H9 (cell line): Measurements from ENCODE around the gene IL11RA. TPM values are rescaled to one million over a fixed set of nuclear protein-coding genes. Genes with fewer than 3 reads are reported as not detected.

Source experiments
- DNase-seq: peaks from one replicate; pipeline ENCODE4 v3.0.0-alpha.2; 2017
- H2AFZ ChIP-seq: one replicate; pipeline ENCODE4 v1.6.1; 2013; ENCODE audit warnings: mild to moderate bottlenecking, low read length, control low read depth, moderate library complexity
- H2AK5ac ChIP-seq: 2 replicates; pipeline ENCODE4 v1.6.1; 2013; ENCODE audit warnings: low read length, control low read depth, mixed read lengths; ENCODE audit not compliant: insufficient read length
- H2BK120ac ChIP-seq: one replicate; pipeline ENCODE4 v1.6.1; 2013; ENCODE audit warnings: low read depth, mild to moderate bottlenecking, low read length, control low read depth, inconsistent platforms; ENCODE audit not compliant: poor library complexity, severe bottlenecking
- H2BK12ac ChIP-seq: 2 replicates; pipeline ENCODE4 v1.6.1; 2013; ENCODE audit warnings: low read length, control low read depth, mixed read lengths, low read depth; ENCODE audit not compliant: insufficient read length
- H2BK15ac ChIP-seq: 2 replicates; pipeline ENCODE4 v1.6.1; 2013; ENCODE audit warnings: low read depth, low read length, control low read depth
- H2BK20ac ChIP-seq: one replicate; pipeline ENCODE4 v1.6.1; 2013; ENCODE audit warnings: low read depth, mild to moderate bottlenecking, low read length, control low read depth, inconsistent platforms; ENCODE audit not compliant: poor library complexity, severe bottlenecking
- H2BK5ac ChIP-seq: 2 replicates; pipeline ENCODE4 v1.6.1; 2013; ENCODE audit warnings: low read length, control low read depth, mixed read lengths; ENCODE audit not compliant: insufficient read length
- H3K14ac ChIP-seq: 2 replicates; pipeline ENCODE4 v1.6.1; 2013; ENCODE audit warnings: low read length, control low read depth; ENCODE audit not compliant: insufficient read depth
- H3K18ac ChIP-seq: 2 replicates; pipeline ENCODE4 v1.6.1; 2013; ENCODE audit warnings: low read depth, mild to moderate bottlenecking, mixed read lengths, low read length, control low read depth; ENCODE audit not compliant: insufficient read length
- H3K23ac ChIP-seq: 2 replicates; pipeline ENCODE4 v1.6.1; 2013; ENCODE audit warnings: low read length, control low read depth, mixed read lengths, low read depth; ENCODE audit not compliant: insufficient read length
- H3K23me2 ChIP-seq: 2 replicates; pipeline ENCODE4 v1.6.1; 2013; ENCODE audit warnings: low read depth, mild to moderate bottlenecking, mixed read lengths, low read length, control low read depth; ENCODE audit not compliant: insufficient read length, poor library complexity, severe bottlenecking
- H3K27ac ChIP-seq: 2 replicates; pipeline ENCODE4 v1.5.1; 2013; ENCODE audit warnings: low read length, control low read depth, mixed read lengths, low read depth; ENCODE audit not compliant: insufficient read length
- H3K27me3 ChIP-seq: 2 replicates; pipeline ENCODE4 v1.6.1; 2013; ENCODE audit warnings: low read length, control low read depth, inconsistent platforms; ENCODE audit not compliant: insufficient read depth
- H3K4ac ChIP-seq: 2 replicates; pipeline ENCODE4 v1.6.1; 2013; ENCODE audit warnings: low read depth, mild to moderate bottlenecking, control low read depth, inconsistent platforms, low read length, moderate library complexity
- H3K4me1 ChIP-seq: 2 replicates; pipeline ENCODE4 v1.6.1; 2013; ENCODE audit warnings: low read length, control low read depth, inconsistent platforms; ENCODE audit not compliant: insufficient read depth
- H3K4me2 ChIP-seq: 2 replicates; pipeline ENCODE4 v1.6.1; 2013; ENCODE audit warnings: low read length, control low read depth, mixed read lengths; ENCODE audit not compliant: insufficient read length, insufficient read depth
- H3K56ac ChIP-seq: 2 replicates; pipeline ENCODE4 v1.6.1; 2013; ENCODE audit warnings: low read depth, mild to moderate bottlenecking, mixed read lengths, low read length, control low read depth; ENCODE audit not compliant: insufficient read length
- H3K79me1 ChIP-seq: 2 replicates; pipeline ENCODE4 v1.6.1; 2013; ENCODE audit warnings: low read depth, mild to moderate bottlenecking, moderate library complexity, low read length, control low read depth, inconsistent platforms; ENCODE audit not compliant: insufficient read depth, poor library complexity, severe bottlenecking
- H3K79me2 ChIP-seq: 2 replicates; pipeline ENCODE4 v1.6.1; 2013; ENCODE audit warnings: low read length, control low read depth, inconsistent platforms; ENCODE audit not compliant: insufficient read depth
- H3K9ac ChIP-seq: 2 replicates; pipeline ENCODE4 v1.6.1; 2013; ENCODE audit warnings: low read length, control low read depth, mixed read lengths; ENCODE audit not compliant: insufficient read length; ENCODE audit errors: extremely low read depth
- H3K9me3 ChIP-seq: one replicate; pipeline ENCODE4 v1.6.1; 2013; ENCODE audit warnings: low read depth, low read length, inconsistent platforms; ENCODE audit not compliant: control insufficient read depth
- H3T11ph ChIP-seq: one replicate; pipeline ENCODE4 v1.6.1; 2013; ENCODE audit warnings: mild to moderate bottlenecking, low read length, control low read depth, inconsistent platforms
- H4K20me1 ChIP-seq: one replicate; pipeline ENCODE4 v1.6.1; 2013; ENCODE audit not compliant: control insufficient read depth, insufficient read length, insufficient read depth
- H4K5ac ChIP-seq: 2 replicates; pipeline ENCODE4 v1.6.1; 2013; ENCODE audit warnings: low read depth, mild to moderate bottlenecking, mixed read lengths, low read length, control low read depth; ENCODE audit not compliant: insufficient read length
- H4K8ac ChIP-seq: replicated peaks from 2 replicates; pipeline ENCODE4 v1.6.1; 2013; ENCODE audit warnings: low read length, control low read depth, mixed read lengths, low read depth; ENCODE audit not compliant: insufficient read length
- H4K91ac ChIP-seq: 2 replicates; pipeline ENCODE4 v1.6.1; 2013; ENCODE audit warnings: low read depth, mild to moderate bottlenecking, moderate library complexity, mixed read lengths, low read length, control low read depth; ENCODE audit not compliant: insufficient read length
- H3K27ac Mint-ChIP-seq, 3 experiments: 2 replicates in 2 of 3; 3 replicates in 1 of 3; pipeline ENCODE4 v1.8.0; 2020 to 2021; ENCODE audit warnings: mixed read lengths in 3 of 3, mild to moderate bottlenecking in 1 of 3, moderate library complexity in 1 of 3
- H3K27me3 Mint-ChIP-seq: 2 replicates; pipeline ENCODE4 v1.8.0; 2021; ENCODE audit warnings: low read depth, mild to moderate bottlenecking, moderate library complexity, mixed read lengths
- H3K36me3 Mint-ChIP-seq, 3 experiments: 2 replicates in 2 of 3; 3 replicates in 1 of 3; pipeline ENCODE4 v1.8.0; 2020 to 2021; ENCODE audit warnings: low read depth in 3 of 3, mixed read lengths in 3 of 3; ENCODE audit not compliant: insufficient read depth in 1 of 3
- H3K4me1 Mint-ChIP-seq, 2 experiments: 2 replicates each; pipeline ENCODE4 v1.8.0; 2020; ENCODE audit warnings: mixed read lengths in 2 of 2
- H3K4me3 Mint-ChIP-seq, 2 experiments: 2 replicates in 1 of 2; 3 replicates in 1 of 2; pipeline ENCODE4 v1.8.0; 2020 to 2021; ENCODE audit warnings: mild to moderate bottlenecking in 2 of 2, mixed read lengths in 2 of 2, moderate library complexity in 1 of 2
- H3K9me3 Mint-ChIP-seq, 2 experiments: 2 replicates in 1 of 2; 3 replicates in 1 of 2; pipeline ENCODE4 v1.8.0; 2020; ENCODE audit warnings: mild to moderate bottlenecking in 2 of 2, mixed read lengths in 2 of 2, moderate library complexity in 1 of 2
- CTCF ChIP-seq: fragments of 200-600 bp; sonication (generic); conservative IDR thresholded peaks from 3 replicates; pipeline ENCODE4 v1.8.0; 2021; ENCODE audit warnings: antibody characterized with exemption, mild to moderate bottlenecking
- WGBS: extraction: QIAGEN DNeasy Blood & Tissue Kit; methylation state at CpG from one replicate; pipeline ENCODE4 v1.1.7; 2013; ENCODE audit warnings: missing lambda C conversion rate, low lambda C conversion rate, mixed read lengths; ENCODE audit not compliant: insufficient read length; ENCODE audit errors: extremely low coverage; 5-methylcytosine and 5-hydroxymethylcytosine counted together
- total RNA-seq: library from RNA; stranded (reverse); gene quantifications from 2 replicates; pipeline ENCODE4 v1.2.1, GENCODE V29; 2021

The IL11RA gene
- total RNA-seq, 1 experiment from 2014 or later = 8.7 TPM

GRCh38 chr9:34624475-34625185, 27.4 kb upstream of the IL11RA start:
- Mint-ChIP-seq H3K27ac (no peak overlapping the region), H3K36me3 (no peaks in the 10 kb centered on the region; a peak in 2 of 7 replicates), H3K27me3 (peaks cover 67% of the 10 kb centered on the region), H3K4me1 (peaks cover 17 to 34% of the 10 kb centered on the region in 2 experiments), H3K4me3 (no peak overlapping the region), H3K9me3 (peaks cover 0 to 6% of the 10 kb centered on the region in 2 experiments; a peak in 2 of 5 replicates)
- Histone ChIP-seq H3K27me3 (peaks cover 43% of the 10 kb centered on the region), H2BK120ac (no peak overlapping the region), H2BK20ac (no peak overlapping the region), H3K9ac (no peak overlapping the region), H3T11ph (no peak overlapping the region), H2AFZ (no peak overlapping the region), H3K79me2 (no peaks in the 10 kb centered on the region), H2BK15ac (no peak overlapping the region), H3K23ac (no peak overlapping the region), H2BK5ac (no peak overlapping the region), H3K27ac (no peak overlapping the region), H4K8ac (no peak overlapping the region), H3K4me1 (0 out of 2 replicates have a peak, but pooled peaks cover 3% of the 10 kb centered on the region), H4K5ac (no peak overlapping the region), H4K91ac (no peak overlapping the region), H3K14ac (no peak overlapping the region), H3K23me2 (peaks cover 16% of the 10 kb centered on the region), H4K20me1 (no peaks in the 10 kb centered on the region), H3K9me3 (no peaks in the 10 kb centered on the region), H2AK5ac (no peak overlapping the region), H2BK12ac (no peak overlapping the region), H3K4me2 (no peak overlapping the region), H3K4ac (no peak overlapping the region), H3K56ac (no peak overlapping the region), H3K79me1 (no peaks in the 10 kb centered on the region), H3K18ac (no peak overlapping the region)
- DNase-seq = no peak
- no CpG with 5 or more reads among the region's 39 CpGs for WGBS
- TF ChIP-seq CTCF = no peak
